K562 (cell line): ENCODE measurements around the gene RHD. TPM values are rescaled to one million over a fixed set of nuclear protein-coding genes. Genes with fewer than 3 reads are reported as not detected.

Experiments
- ATAC-seq: fragments of 200-7000 bp; cut with Tn5 transposase; 3 replicates; pipeline ENCODE4 v1.9.1; 2020; ENCODE audit warnings: moderate library complexity
- BruUV-seq: library from RNA; stranded (reverse); fragments of 400-500 nt; replicated peaks from 2 replicates; lab custom pipeline; 2021; lab: Mats Ljungman, UMichigan
- CTCF ChIA-PET: fragments of 300-600 bp; formaldehyde crosslinking; extraction: SDS; loops from one replicate; lab custom pipeline; 2021; ENCODE audit warnings: low intra/inter-chr PET ratio; lab: Yijun Ruan, JAX
- POLR2A ChIA-PET: fragments of 300-600, 350-650 bp; sonication (Branson Sonifier 250); formaldehyde crosslinking; extraction: SDS; loops from one replicate; lab custom pipeline; 2021; ENCODE audit warnings: antibody characterized with exemption, inconsistent platforms; lab: Yijun Ruan, JAX
- DNase-seq, 4 experiments: peaks; one replicate each; pipeline versions ENCODE4 v3.0.0 to v3.0.0-alpha.2; 2011 to 2018; ENCODE audit warnings: low spot score in 3 of 4, mixed read lengths in 3 of 4; ENCODE audit errors: extremely low read depth in 1 of 4
- FAIRE-seq: peaks from 2 replicates; lab custom pipeline; 2011; peaks lifted over from hg19 to GRCh38; lab: Jason Lieb, UNC
- H2AFZ ChIP-seq: 2 replicates; pipeline ENCODE4 v1.6.0; 2011; ENCODE audit warnings: low read depth, low read length, control low read depth, inconsistent platforms
- H3K27ac ChIP-seq: fragments of 200-600 bp; 3 replicates; pipeline ENCODE4 v1.8.0; 2011; ENCODE audit warnings: low read depth, mild to moderate bottlenecking, control low read depth, inconsistent platforms, low read length, moderate library complexity, mixed read lengths; ENCODE audit errors: extremely low read depth
- H3K27me3 ChIP-seq, 2 experiments: fragments of 300-600 bp in 1 of 2; 2 replicates in 1 of 2; 3 replicates in 1 of 2; pipeline versions ENCODE4 v1.6.0 to v1.8.0; 2011; ENCODE audit warnings: inconsistent platforms in 2 of 2, low read length in 2 of 2, mild to moderate bottlenecking in 1 of 2, mixed read lengths in 1 of 2, moderate library complexity in 1 of 2; ENCODE audit not compliant: control insufficient read depth in 2 of 2, insufficient read depth in 2 of 2
- H3K36me3 ChIP-seq: fragments of 300-600 bp; 3 replicates; pipeline ENCODE4 v1.8.0; 2011; ENCODE audit warnings: mild to moderate bottlenecking, low read length, inconsistent platforms; ENCODE audit not compliant: control insufficient read depth, insufficient read depth
- H3K4me1 ChIP-seq, 2 experiments: fragments of 200-600 bp in 1 of 2; replicated peaks in 1 of 2; 2 replicates in 1 of 2; 3 replicates in 1 of 2; pipeline versions ENCODE4 v1.5.1 to v1.8.0; 2011; ENCODE audit warnings: inconsistent platforms in 2 of 2, low read length in 2 of 2, mild to moderate bottlenecking in 1 of 2, mixed read lengths in 1 of 2, moderate library complexity in 1 of 2; ENCODE audit not compliant: control insufficient read depth in 2 of 2, insufficient read depth in 2 of 2
- H3K4me2 ChIP-seq: 2 replicates; pipeline ENCODE4 v1.6.1; 2011; ENCODE audit warnings: low read length, control low read depth, inconsistent platforms, mixed read lengths; ENCODE audit not compliant: insufficient read depth
- H3K4me3 ChIP-seq: fragments of 200-600 bp; sonication (generic), shearing (Covaris generic); 2 replicates; pipeline ENCODE4 v1.5.1; 2016; ENCODE audit warnings: control low read depth, inconsistent platforms
- H3K79me2 ChIP-seq: fragments of 200-600 bp; 3 replicates; pipeline ENCODE4 v1.8.0; 2011; ENCODE audit warnings: low read length, inconsistent platforms; ENCODE audit not compliant: control insufficient read depth, insufficient read depth
- H3K9ac ChIP-seq, 2 experiments: 2 replicates each; pipeline versions ENCODE4 v1.6.0 to v1.6.1; 2011; ENCODE audit warnings: low read depth in 2 of 2, low read length in 2 of 2, control low read depth in 1 of 2, inconsistent platforms in 1 of 2, mild to moderate bottlenecking in 1 of 2, mixed read lengths in 1 of 2; ENCODE audit not compliant: insufficient read depth in 1 of 2
- H3K9me1 ChIP-seq: one replicate; pipeline ENCODE4 v1.6.0; 2011; ENCODE audit warnings: inconsistent platforms, mild to moderate bottlenecking, low read length, moderate library complexity; ENCODE audit not compliant: control insufficient read depth, insufficient read depth
- H3K9me3 ChIP-seq: replicated peaks from 2 replicates; pipeline ENCODE4 v1.5.1; 2011; ENCODE audit warnings: low read depth, low read length, inconsistent platforms; ENCODE audit not compliant: control insufficient read depth, insufficient read depth
- H4K20me1 ChIP-seq: replicated peaks from 2 replicates; pipeline ENCODE4 v1.6.1; 2011; ENCODE audit warnings: low read length, inconsistent platforms, mixed read lengths; ENCODE audit not compliant: control insufficient read depth, insufficient read depth
- DPF2 ChIP-seq: fragments of 450-650 bp; IDR thresholded peaks from 2 replicates; pipeline ENCODE4 v1.6.1; 2016
- FOS ChIP-seq: IDR thresholded peaks from 3 replicates; pipeline ENCODE4 v1.6.1; 2011; ENCODE audit not compliant: insufficient read length; ENCODE audit errors: extremely low read depth
- FOXM1 ChIP-seq, 2 experiments: fragments of 450-650 bp in 1 of 2; sonication (generic) in 1 of 2; formaldehyde crosslinking in 1 of 2; IDR thresholded peaks; 2 replicates each; pipeline versions ENCODE4 v1.6.1 to v1.9.0; 2017 to 2022; ENCODE audit warnings: low read depth in 2 of 2, mild to moderate bottlenecking in 2 of 2, missing genetic modification reagents in 1 of 2, moderate library complexity in 1 of 2
- FUS ChIP-seq: fragments of 200-400 bp; formaldehyde crosslinking; optimal IDR thresholded peaks from 2 replicates; pipeline ENCODE3; 2017; ENCODE audit warnings: low read depth, low read length
- GABPA ChIP-seq: fragments of 200-800 bp; sonication (Bioruptor generic); conservative IDR thresholded peaks from 2 replicates; pipeline ENCODE4 v1.6.1; 2016; ENCODE audit warnings: low read depth, missing genetic modification characterization, missing compliant biosample characterization
- JUND ChIP-seq, 2 experiments: IDR thresholded peaks; 2 replicates in 1 of 2; 3 replicates in 1 of 2; pipeline ENCODE4 v1.6.1; 2011; ENCODE audit warnings: borderline replicate concordance in 2 of 2, low read depth in 2 of 2, low read length in 2 of 2, improper control_type of control experiment in 1 of 2, missing biosample characterization in 1 of 2, missing genetic modification characterization in 1 of 2, missing genetic modification reagents in 1 of 2
- MAFK ChIP-seq: IDR thresholded peaks from 2 replicates; pipeline ENCODE4 v1.6.1; 2011; ENCODE audit warnings: low read length, improper control_type of control experiment
- NFYB ChIP-seq: IDR thresholded peaks from 2 replicates; pipeline ENCODE4 v1.6.1; 2011; ENCODE audit warnings: mild to moderate bottlenecking, moderate library complexity; ENCODE audit not compliant: insufficient read length; ENCODE audit errors: extremely low read depth
- XRCC3 ChIP-seq: fragments of 450-650 bp; IDR thresholded peaks from 2 replicates; pipeline ENCODE4 v1.6.1; 2017; ENCODE audit warnings: mild to moderate bottlenecking, moderate library complexity
- ZNF57 ChIP-seq: fragments of 450-650 bp; formaldehyde crosslinking; IDR thresholded peaks from 2 replicates; pipeline ENCODE4 v1.4.0; 2020; ENCODE audit warnings: mild to moderate bottlenecking, moderate library complexity
- WGBS: fragments of 100-300 bp; shearing (Covaris generic); methylation state at CpG from one replicate; pipeline ENCODE4 v1.1.6; 2016; ENCODE audit warnings: low coverage, mixed read lengths; ENCODE audit not compliant: insufficient coverage; ENCODE audit errors: missing lambda C conversion rate; 5-methylcytosine and 5-hydroxymethylcytosine counted together
- in situ Hi-C: fragments of 300-500 bp; cut with MboI; formaldehyde crosslinking; loops from 4 replicates; pipeline ENCODE4 v1.15.0; 2018; ENCODE audit warnings: inconsistent platforms, mixed read lengths
- intact Hi-C: fragments of 100-400 bp; cut with micrococcal nuclease; formaldehyde crosslinking; loops from 2 replicates; pipeline ENCODE4 v1.14.2; 2022
- polyA plus RNA-seq, 8 experiments: library from polyadenylated mRNA; depleted of rRNA in 4 of 8; stranded (reverse) in 5 of 8; unstranded in 3 of 8; fragments of >200 nt; fragmentation: Nextera tagmentation in 2 of 8; fragmentation: Illumina TruSeq in 1 of 8; extraction: Ambion mirVana in 2 of 8; extraction: Trizol in 1 of 8; gene quantifications; 2 replicates each; pipeline versions ENCODE4 v1.2.1 to v1.2.3, GENCODE V29; 2011 to 2014; ENCODE audit warnings: inconsistent platforms in 1 of 8, missing spikeins in 1 of 8
- total RNA-seq, 7 experiments: library from RNA; depleted of rRNA in 6 of 7; stranded (reverse); fragments of >200 nt in 6 of 7; fragmentation: Illumina TruSeq in 2 of 7; extraction: Trizol in 2 of 7; gene quantifications; 2 replicates each; pipeline versions ENCODE4 v1.2.1 to v1.2.3, GENCODE V29; 2011 to 2021; ENCODE audit warnings: low replicate concordance in 1 of 7
- TF ChIP-seq, protein P1 (sequence below), 2 experiments: fragments of 450-650 bp in 1 of 2; sonication (generic) in 1 of 2; formaldehyde crosslinking in 1 of 2; IDR thresholded peaks in 1 of 2; conservative IDR thresholded peaks in 1 of 2; 2 replicates each; pipeline versions ENCODE4 v1.6.1 to v1.8.1; 2016 to 2023; ENCODE audit warnings: mild to moderate bottlenecking in 2 of 2, moderate library complexity in 2 of 2, inconsistent platforms in 1 of 2, missing genetic modification reagents in 1 of 2
- TF ChIP-seq, protein P2 (sequence below): fragments of 450-650 bp; conservative IDR thresholded peaks from 2 replicates; pipeline ENCODE4 v1.6.1; 2016; ENCODE audit warnings: missing genetic modification characterization, low read depth, mild to moderate bottlenecking, missing compliant biosample characterization, moderate library complexity
- TF ChIP-seq, protein P3 (sequence below): sonication (generic); formaldehyde crosslinking; IDR thresholded peaks from 2 replicates; pipeline ENCODE4 v1.8.1; 2023; ENCODE audit warnings: mild to moderate bottlenecking, missing genetic modification reagents

RHD gene
- total and polyA plus RNA-seq, 9 of the 15 experiments (the other 6 are each of a cell fraction or from before 2014, with no cell fraction given), result 8.8 to 32.4 (median 15.0) TPM

DNA sequence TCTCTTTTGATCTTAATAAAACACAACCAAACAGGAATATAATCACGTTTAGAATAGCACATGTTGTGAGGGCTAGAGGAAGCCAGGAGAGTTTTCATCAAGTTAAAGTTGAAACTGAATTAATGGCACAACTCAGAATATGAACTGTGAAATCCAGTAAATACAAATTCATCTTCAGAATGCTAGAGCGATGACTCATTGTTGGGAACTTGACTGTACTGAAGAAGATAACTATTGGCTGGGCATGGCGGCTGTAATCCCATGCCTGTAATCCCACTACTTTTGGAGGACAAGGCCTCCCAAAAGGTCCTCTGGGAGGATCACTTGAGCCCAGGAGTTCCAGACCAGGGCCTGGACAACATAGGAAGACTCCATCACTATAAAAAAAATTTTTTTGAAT lies 48.8 kb upstream of the RHD start (continued):
- TF ChIP-seq FOS (peak; percentile 8), XRCC3 (no peak), JUND (IDR thresholded peaks at IDR 0.05; ENCODE audit: borderline replicate concordance, low read depth, low read length) (peak; percentile 74; the same call in 1 of the 2 replicates), JUND (tag; IDR thresholded peaks at IDR 0.05; ENCODE audit: borderline replicate concordance, low read depth, low read length) (peak; percentile 75), DPF2 (peak; percentile 40; the same call in 1 of the 2 replicates), ZNF57 (CRISPR knock-in tag) (no peak)
- TF ChIP-seq, protein P1, sequence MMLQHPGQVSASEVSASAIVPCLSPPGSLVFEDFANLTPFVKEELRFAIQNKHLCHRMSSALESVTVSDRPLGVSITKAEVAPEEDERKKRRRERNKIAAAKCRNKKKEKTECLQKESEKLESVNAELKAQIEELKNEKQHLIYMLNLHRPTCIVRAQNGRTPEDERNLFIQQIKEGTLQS (IDR thresholded peaks at IDR 0.05), result peak; percentile 86
- TF ChIP-seq, protein P1 (CRISPR knock-in tag; conservative IDR thresholded peaks at IDR 0.05), result no peak

DNA sequence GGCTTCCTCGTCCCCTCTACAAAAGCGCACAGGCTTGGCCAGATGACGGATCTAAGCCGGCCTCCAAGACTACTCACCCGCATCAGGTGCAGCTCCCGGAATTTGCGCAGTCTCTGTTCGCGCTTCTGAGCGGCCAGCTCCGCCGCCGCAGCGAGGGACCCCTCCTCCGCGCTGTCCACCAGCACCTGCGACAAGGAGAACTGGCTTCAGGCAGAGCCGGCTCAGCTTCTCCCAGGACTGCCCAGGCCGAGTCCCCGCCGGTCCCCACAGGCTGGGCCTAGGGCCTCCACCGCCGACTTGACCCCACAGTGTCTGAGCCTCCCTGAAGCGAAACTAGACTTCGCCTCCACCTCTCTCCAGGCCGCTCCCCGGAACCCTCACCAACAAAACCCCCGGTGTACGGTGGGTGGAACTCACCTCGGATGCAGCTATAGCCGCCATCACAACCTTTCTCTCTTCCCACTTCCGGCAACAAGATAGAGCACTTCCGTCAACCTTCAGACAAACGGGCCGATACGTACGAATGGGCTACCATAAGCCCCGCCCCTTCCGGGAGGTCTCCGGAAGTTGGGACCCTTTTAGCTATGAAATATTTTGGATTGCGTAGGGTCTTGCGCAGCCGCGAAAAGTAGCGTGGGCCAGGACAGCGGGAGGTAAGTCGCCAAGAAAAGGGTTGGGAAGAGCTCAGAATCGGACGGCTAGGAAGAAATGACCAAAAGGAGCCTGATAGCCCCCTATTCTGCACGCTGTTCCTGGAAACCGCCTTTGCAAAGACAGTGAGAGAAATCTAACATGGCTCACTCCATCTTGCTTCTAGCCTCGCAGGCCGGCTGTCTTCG lies 40.1 kb upstream of the RHD start, which contains the start of gene SYF2:
Gene SYF2, minus strand, starts transcription at position 476 of the 839 bp plus-strand sequence. Its CDS starts 35 bp downstream, at position 441.
- POLR2A ChIA-PET, result interaction anchor here (0.6 to 5.9 kb wide), 20 partner anchors 8 to 723 kb away, joined by 3 to 113 read pairs (median 4); partner anchors contain the start of genes CLIC4 and RSRP1
- intact Hi-C loops (no loop called here), in situ Hi-C loops (no loop called here)
- Histone ChIP-seq H3K9me1 (no peaks in the 10 kb centered on the region), H3K36me3 (peaks cover 49% of the 10 kb centered on the region), H2AFZ (peak within 1 kb of the TSS; percentile 86), H3K4me3 (peak within 1 kb of the TSS; percentile 83), H3K4me2 (peak within 1 kb of the TSS; percentile 99), H3K9ac (peak within 1 kb of the TSS; percentile 97 to 99), H3K79me2 (peaks cover 47% of the 10 kb centered on the region), H3K27ac (peak within 1 kb of the TSS; percentile 98), H3K27me3 (no peaks in the 10 kb centered on the region), H4K20me1 (no peaks in the 10 kb centered on the region), H3K9me3 (no peaks in the 10 kb centered on the region), H3K4me1 (peaks cover 23 to 35% of the 10 kb centered on the region in 2 experiments)
- peak; percentile 84 for ATAC-seq
- peak; percentile 92 to 98 (median 94) for DNase-seq
- WGBS, result under 1% methylated on average over 54 of the region's 54 CpGs
- CTCF ChIA-PET, result no interaction called here
- peak; percentile 97 for FAIRE-seq
- TSS peak; percentile 73 for BruUV-seq
- TF ChIP-seq MAFK, result 0 out of 2 replicates have a peak, but pooled peaks have one; percentile 6
- TF ChIP-seq NFYB, result no peak
- TF ChIP-seq, protein P2, sequence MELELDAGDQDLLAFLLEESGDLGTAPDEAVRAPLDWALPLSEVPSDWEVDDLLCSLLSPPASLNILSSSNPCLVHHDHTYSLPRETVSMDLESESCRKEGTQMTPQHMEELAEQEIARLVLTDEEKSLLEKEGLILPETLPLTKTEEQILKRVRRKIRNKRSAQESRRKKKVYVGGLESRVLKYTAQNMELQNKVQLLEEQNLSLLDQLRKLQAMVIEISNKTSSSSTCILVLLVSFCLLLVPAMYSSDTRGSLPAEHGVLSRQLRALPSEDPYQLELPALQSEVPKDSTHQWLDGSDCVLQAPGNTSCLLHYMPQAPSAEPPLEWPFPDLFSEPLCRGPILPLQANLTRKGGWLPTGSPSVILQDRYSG (tag), result peak; percentile 97; the same call in 1 of the 2 replicates
- no peak for TF ChIP-seq FUS
- TF ChIP-seq FOXM1 (IDR thresholded peaks at IDR 0.05; ENCODE audit: low read depth), result no peak
- peak; percentile 77; the same call in 1 of the 2 replicates for TF ChIP-seq FOXM1 (CRISPR knock-in tag; IDR thresholded peaks at IDR 0.05; ENCODE audit: low read depth)
- TF ChIP-seq, protein P3, sequence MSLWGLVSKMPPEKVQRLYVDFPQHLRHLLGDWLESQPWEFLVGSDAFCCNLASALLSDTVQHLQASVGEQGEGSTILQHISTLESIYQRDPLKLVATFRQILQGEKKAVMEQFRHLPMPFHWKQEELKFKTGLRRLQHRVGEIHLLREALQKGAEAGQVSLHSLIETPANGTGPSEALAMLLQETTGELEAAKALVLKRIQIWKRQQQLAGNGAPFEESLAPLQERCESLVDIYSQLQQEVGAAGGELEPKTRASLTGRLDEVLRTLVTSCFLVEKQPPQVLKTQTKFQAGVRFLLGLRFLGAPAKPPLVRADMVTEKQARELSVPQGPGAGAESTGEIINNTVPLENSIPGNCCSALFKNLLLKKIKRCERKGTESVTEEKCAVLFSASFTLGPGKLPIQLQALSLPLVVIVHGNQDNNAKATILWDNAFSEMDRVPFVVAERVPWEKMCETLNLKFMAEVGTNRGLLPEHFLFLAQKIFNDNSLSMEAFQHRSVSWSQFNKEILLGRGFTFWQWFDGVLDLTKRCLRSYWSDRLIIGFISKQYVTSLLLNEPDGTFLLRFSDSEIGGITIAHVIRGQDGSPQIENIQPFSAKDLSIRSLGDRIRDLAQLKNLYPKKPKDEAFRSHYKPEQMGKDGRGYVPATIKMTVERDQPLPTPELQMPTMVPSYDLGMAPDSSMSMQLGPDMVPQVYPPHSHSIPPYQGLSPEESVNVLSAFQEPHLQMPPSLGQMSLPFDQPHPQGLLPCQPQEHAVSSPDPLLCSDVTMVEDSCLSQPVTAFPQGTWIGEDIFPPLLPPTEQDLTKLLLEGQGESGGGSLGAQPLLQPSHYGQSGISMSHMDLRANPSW (CRISPR knock-in tag), result peak; percentile 75; the same call in 1 of the 2 replicates
- TF ChIP-seq GABPA (tag), result peak; percentile 98
